Hepatocyte (in vitro differentiated cells): Measurements from ENCODE around the gene KHK.

Experiments
- EZH2 ChIP-seq: fragments of 200-600 bp; sonication (generic); IDR thresholded peaks from 2 replicates; pipeline ENCODE4 v1.6.1; 2016; ENCODE audit warnings: antibody characterized with exemption, mild to moderate bottlenecking, borderline replicate concordance
- EZH2phosphoT487 ChIP-seq: fragments of 200-600 bp; sonication (generic); IDR thresholded peaks from one replicate; pipeline ENCODE4 v1.6.1; 2018; ENCODE audit warnings: antibody characterized with exemption, mild to moderate bottlenecking, low read depth, moderate library complexity; ENCODE audit not compliant: unreplicated experiment, severe bottlenecking
- TF ChIP-seq, protein P1 (sequence below): fragments of 200-600 bp; sonication (generic); IDR thresholded peaks from 2 replicates; pipeline ENCODE4 v1.5.1; 2016; ENCODE audit warnings: antibody characterized with exemption, mild to moderate bottlenecking; ENCODE audit not compliant: poor library complexity

- TF ChIP-seq, protein P1, sequence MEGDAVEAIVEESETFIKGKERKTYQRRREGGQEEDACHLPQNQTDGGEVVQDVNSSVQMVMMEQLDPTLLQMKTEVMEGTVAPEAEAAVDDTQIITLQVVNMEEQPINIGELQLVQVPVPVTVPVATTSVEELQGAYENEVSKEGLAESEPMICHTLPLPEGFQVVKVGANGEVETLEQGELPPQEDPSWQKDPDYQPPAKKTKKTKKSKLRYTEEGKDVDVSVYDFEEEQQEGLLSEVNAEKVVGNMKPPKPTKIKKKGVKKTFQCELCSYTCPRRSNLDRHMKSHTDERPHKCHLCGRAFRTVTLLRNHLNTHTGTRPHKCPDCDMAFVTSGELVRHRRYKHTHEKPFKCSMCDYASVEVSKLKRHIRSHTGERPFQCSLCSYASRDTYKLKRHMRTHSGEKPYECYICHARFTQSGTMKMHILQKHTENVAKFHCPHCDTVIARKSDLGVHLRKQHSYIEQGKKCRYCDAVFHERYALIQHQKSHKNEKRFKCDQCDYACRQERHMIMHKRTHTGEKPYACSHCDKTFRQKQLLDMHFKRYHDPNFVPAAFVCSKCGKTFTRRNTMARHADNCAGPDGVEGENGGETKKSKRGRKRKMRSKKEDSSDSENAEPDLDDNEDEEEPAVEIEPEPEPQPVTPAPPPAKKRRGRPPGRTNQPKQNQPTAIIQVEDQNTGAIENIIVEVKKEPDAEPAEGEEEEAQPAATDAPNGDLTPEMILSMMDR: no peak
- no peak for TF ChIP-seq EZH2phosphoT487
- no peak for TF ChIP-seq EZH2
Measured at GRCh38 chr2:27042985-27043634, 43.5 kb upstream of the KHK start.
